WTC11 (cell line): ENCODE data around the gene VASH1. TPM values are rescaled to one million over a fixed set of nuclear protein-coding genes. Genes with fewer than 3 reads are reported as not detected.

Experiments
- ATAC-seq: fragments of 200-7000 bp; cut with Tn5 transposase; 2 replicates; pipeline ENCODE4 v1.10.0; 2021; ENCODE audit warnings: mild to moderate bottlenecking, moderate library complexity
- CTCF ChIA-PET: fragments of 300-600 bp; sonication (Branson Sonifier 250); formaldehyde crosslinking; loops from one replicate; lab custom pipeline; 2021; ENCODE audit warnings: antibody characterized with exemption; lab: Charles Lee
- POLR2A ChIA-PET: fragments of 350-600 bp; sonication (Branson Sonifier 250); formaldehyde crosslinking; loops from one replicate; lab custom pipeline; 2021; ENCODE audit warnings: antibody characterized with exemption; lab: Charles Lee
- DNase-seq: peaks from one replicate; pipeline ENCODE4 v3.0.0; 2021; ENCODE audit warnings: low spot score
- H3K27ac Mint-ChIP-seq: 2 replicates; pipeline ENCODE4 v1.8.0; 2021; ENCODE audit warnings: mixed read lengths
- H3K27me3 Mint-ChIP-seq: 2 replicates; pipeline ENCODE4 v1.8.0; 2021; ENCODE audit warnings: low read depth, mild to moderate bottlenecking, moderate library complexity, mixed read lengths
- H3K36me3 Mint-ChIP-seq: 2 replicates; pipeline ENCODE4 v1.8.0; 2021; ENCODE audit warnings: mixed read lengths
- H3K4me1 Mint-ChIP-seq: 2 replicates; pipeline ENCODE4 v1.8.0; 2022; ENCODE audit warnings: mixed read lengths
- H3K4me3 Mint-ChIP-seq: 2 replicates; pipeline ENCODE4 v1.8.0; 2021; ENCODE audit warnings: mild to moderate bottlenecking, moderate library complexity, mixed read lengths
- H3K9me3 Mint-ChIP-seq: 2 replicates; pipeline ENCODE4 v1.8.0; 2021; ENCODE audit warnings: mixed read lengths
- AFF4 ChIP-seq: sonication (generic); formaldehyde crosslinking; IDR thresholded peaks from 2 replicates; pipeline ENCODE4 v1.8.1; 2023; ENCODE audit warnings: mild to moderate bottlenecking, missing genetic modification reagents, borderline replicate concordance
- ATF1 ChIP-seq: sonication (generic); formaldehyde crosslinking; IDR thresholded peaks from 2 replicates; pipeline ENCODE4 v1.8.1; 2023; ENCODE audit warnings: mild to moderate bottlenecking, moderate library complexity, missing genetic modification reagents
- ATF3 ChIP-seq: sonication (generic); formaldehyde crosslinking; conservative IDR thresholded peaks from 2 replicates; pipeline ENCODE4 v1.8.1; 2022; ENCODE audit warnings: mild to moderate bottlenecking, missing genetic modification reagents
- CREB1 ChIP-seq: sonication (generic); formaldehyde crosslinking; IDR thresholded peaks from 2 replicates; pipeline ENCODE4 v1.8.0; 2023; ENCODE audit warnings: mild to moderate bottlenecking, missing genetic modification reagents
- CTCF ChIP-seq: fragments of 200-600 bp; IDR thresholded peaks from 2 replicates; pipeline ENCODE4 v1.8.0; 2022; ENCODE audit warnings: antibody characterized with exemption
- E2F5 ChIP-seq: sonication (generic); formaldehyde crosslinking; IDR thresholded peaks from 2 replicates; pipeline ENCODE4 v1.8.1; 2022; ENCODE audit warnings: mild to moderate bottlenecking, moderate library complexity, missing genetic modification reagents
- FOXJ3 ChIP-seq: sonication (generic); formaldehyde crosslinking; IDR thresholded peaks from 2 replicates; pipeline ENCODE4 v1.9.0; 2021; ENCODE audit warnings: missing genetic modification reagents, mild to moderate bottlenecking, borderline replicate concordance
- FOXP4 ChIP-seq: sonication (generic); formaldehyde crosslinking; IDR thresholded peaks from 2 replicates; pipeline ENCODE4 v1.8.0; 2022; ENCODE audit warnings: mild to moderate bottlenecking, missing genetic modification reagents
- GABPB1 ChIP-seq: sonication (generic); formaldehyde crosslinking; IDR thresholded peaks from 2 replicates; pipeline ENCODE4 v1.8.1; 2023; ENCODE audit warnings: mild to moderate bottlenecking, missing genetic modification reagents
- GRHL2 ChIP-seq: fragments of 250-450 bp; sonication (Bioruptor Pico); IDR thresholded peaks from 2 replicates; pipeline ENCODE4 v1.8.0; 2022; ENCODE audit warnings: mild to moderate bottlenecking, moderate library complexity; ENCODE audit not compliant: insufficient replicate concordance, severe bottlenecking
- IRF2 ChIP-seq: sonication (generic); formaldehyde crosslinking; IDR thresholded peaks from 2 replicates; pipeline ENCODE4 v1.8.0; 2022; ENCODE audit warnings: low read depth, missing genetic modification reagents, borderline replicate concordance
- JAZF1 ChIP-seq: fragments of 250-450 bp; sonication (Bioruptor Pico); IDR thresholded peaks from 2 replicates; pipeline ENCODE4 v1.9.0; 2021; ENCODE audit warnings: moderate library complexity, mild to moderate bottlenecking, inconsistent platforms
- KAT7 ChIP-seq: sonication (generic); formaldehyde crosslinking; IDR thresholded peaks from 2 replicates; pipeline ENCODE4 v1.8.1; 2023; ENCODE audit warnings: missing genetic modification reagents, mild to moderate bottlenecking, borderline replicate concordance
- MYBL2 ChIP-seq: sonication (generic); formaldehyde crosslinking; IDR thresholded peaks from 2 replicates; pipeline ENCODE4 v1.8.1; 2023; ENCODE audit warnings: mild to moderate bottlenecking, moderate library complexity, missing genetic modification reagents
- NFYB ChIP-seq: sonication (generic); formaldehyde crosslinking; conservative IDR thresholded peaks from 2 replicates; pipeline ENCODE4 v1.8.0; 2022; ENCODE audit warnings: low read depth, missing genetic modification reagents
- NR3C1 ChIP-seq: sonication (generic); formaldehyde crosslinking; conservative IDR thresholded peaks from 2 replicates; pipeline ENCODE4 v1.8.1; 2023; ENCODE audit warnings: low read depth, mild to moderate bottlenecking, missing genetic modification reagents
- PRRX2 ChIP-seq: fragments of 250-450 bp; sonication (Bioruptor Pico); IDR thresholded peaks from 2 replicates; pipeline ENCODE4 v1.8.0; 2021; ENCODE audit warnings: mild to moderate bottlenecking
- SOX15 ChIP-seq: fragments of 250-450 bp; sonication (Bioruptor Pico); IDR thresholded peaks from 2 replicates; pipeline ENCODE4 v1.9.0; 2021; ENCODE audit warnings: mild to moderate bottlenecking
- ZBTB21 ChIP-seq: sonication (generic); formaldehyde crosslinking; IDR thresholded peaks from 2 replicates; pipeline ENCODE4 v1.8.1; 2023; ENCODE audit warnings: mild to moderate bottlenecking, missing genetic modification reagents, borderline replicate concordance
- ZBTB43 ChIP-seq: sonication (generic); formaldehyde crosslinking; IDR thresholded peaks from 2 replicates; pipeline ENCODE4 v1.8.1; 2023; ENCODE audit warnings: mild to moderate bottlenecking, missing genetic modification reagents
- ZNF138 ChIP-seq: sonication (generic); formaldehyde crosslinking; conservative IDR thresholded peaks from 2 replicates; pipeline ENCODE4 v1.8.1; 2022; ENCODE audit warnings: mild to moderate bottlenecking, moderate library complexity, missing genetic modification reagents
- ZNF423 ChIP-seq: fragments of 250-450 bp; sonication (Bioruptor Pico); IDR thresholded peaks from 2 replicates; pipeline ENCODE4 v2.1.2; 2022; ENCODE audit warnings: mild to moderate bottlenecking, moderate library complexity
- ZNF671 ChIP-seq: fragments of 250-450 bp; sonication (Bioruptor Pico); IDR thresholded peaks from 2 replicates; pipeline ENCODE4 v1.8.0; 2021; ENCODE audit warnings: mild to moderate bottlenecking
- total RNA-seq: library from RNA; stranded (reverse); gene quantifications from 3 replicates; pipeline ENCODE4 v1.2.3, GENCODE V29; 2021

The VASH1 gene
- total RNA-seq, 1 experiment from 2014 or later, result 7.2 TPM

- peaks cover 8% of the 10 kb centered on the region for H3K4me1 Mint-ChIP-seq
- ATAC-seq, result no peak
- H3K9me3 Mint-ChIP-seq, result no peaks in the 10 kb centered on the region
- POLR2A ChIA-PET, result no interaction called here
- no peak overlapping the region for H3K4me3 Mint-ChIP-seq
- peaks cover 2% of the 10 kb centered on the region; the same call in 1 of the 2 replicates for H3K27me3 Mint-ChIP-seq
- H3K36me3 Mint-ChIP-seq, result peaks cover 14% of the 10 kb centered on the region
- no peak overlapping the region for H3K27ac Mint-ChIP-seq
- DNase-seq, result no peak
- TF ChIP-seq ZBTB43 (CRISPR knock-in tag) (no peak), MYBL2 (no peak), CREB1 (CRISPR knock-in tag) (no peak)
- CTCF ChIA-PET, result interaction anchor here (0.6 to 2.8 kb wide), 7 partner anchors 10 to 531 kb away, joined by 3 to 12 read pairs (median 3); partner anchors contain the start of gene VASH1
Observed at GRCh38 chr14:76780875-76781647, 19.8 kb downstream of the VASH1 start.

- H3K4me3 Mint-ChIP-seq, result no peak overlapping the region
- peaks cover 5% of the 10 kb centered on the region for H3K4me1 Mint-ChIP-seq
- ChIA-PET POLR2A (no interaction called here), CTCF (interaction anchor here (1.6 to 2.8 kb wide), 4 partner anchors 11 to 71 kb away, joined by 3 to 12 read pairs (median 6); partner anchors contain the start of gene VASH1)
- no peak overlapping the region for H3K27ac Mint-ChIP-seq
- no peak for DNase-seq
- no peak for TF ChIP-seq NR3C1 (CRISPR knock-in tag)
- TF ChIP-seq GABPB1 (CRISPR knock-in tag), result no peak
- no peak for TF ChIP-seq SOX15 (CRISPR knock-in tag)
- TF ChIP-seq FOXJ3 (CRISPR knock-in tag), result no peak
- TF ChIP-seq GRHL2, result no peak
- TF ChIP-seq PRRX2, result no peak
- TF ChIP-seq IRF2 (CRISPR knock-in tag), result no peak
- no peak for TF ChIP-seq JAZF1 (CRISPR knock-in tag)
- TF ChIP-seq AFF4, result no peak
- TF ChIP-seq ZBTB21 (CRISPR knock-in tag), result no peak
- TF ChIP-seq FOXP4 (CRISPR knock-in tag), result no peak
- TF ChIP-seq ZNF423, result no peak
- no peak for TF ChIP-seq ATF1 (CRISPR knock-in tag)
- no peak for TF ChIP-seq ZNF138 (CRISPR knock-in tag)
- no peak for TF ChIP-seq NFYB
- TF ChIP-seq CTCF, result no peak
- TF ChIP-seq KAT7, result no peak
- TF ChIP-seq ATF3, result no peak
- no peak for TF ChIP-seq E2F5 (CRISPR knock-in tag)
- TF ChIP-seq ZNF671 (CRISPR knock-in tag), result no peak
- H3K36me3 Mint-ChIP-seq, result peaks cover 14% of the 10 kb centered on the region
- no peaks in the 10 kb centered on the region for H3K9me3 Mint-ChIP-seq
- H3K27me3 Mint-ChIP-seq, result peaks cover 2% of the 10 kb centered on the region; the same call in 1 of the 2 replicates
- no peak for ATAC-seq
Observed at GRCh38 chr14:76781648-76782051, 20.4 kb downstream of the VASH1 start.
